ENCODE data around the gene FHIP2A.

GRCh38 chr10:114773197-114773532 lies 48.4 kb upstream of the FHIP2A start:
- TF ChIP-seq ZBTB7A (tag by site-specific recombination; IDR thresholded peaks at IDR 0.05; ENCODE audit: low read depth) (no peak), ZBTB17 (tag by site-specific recombination; IDR thresholded peaks at IDR 0.05) (no peak), ZBTB8A (tag by site-specific recombination; IDR thresholded peaks at IDR 0.05) (no peak), ZFHX2 (tag by site-specific recombination; conservative IDR thresholded peaks at IDR 0.05) (no peak), ZNF513 (tag by site-specific recombination; IDR thresholded peaks at IDR 0.05) (no peak), ZNF76 (tag by site-specific recombination; IDR thresholded peaks at IDR 0.05; ENCODE audit: borderline replicate concordance, low read depth) (no peak), ZNF121 (tag by site-specific recombination; IDR thresholded peaks at IDR 0.05) (no peak), ZNF548 (tag by site-specific recombination; IDR thresholded peaks at IDR 0.05) (no peak), CTCF (tag by site-specific recombination; IDR thresholded peaks at IDR 0.05) (no peak), TRIM28 (IDR thresholded peaks at IDR 0.05; ENCODE audit: borderline replicate concordance, low read length) (no peak)

Measured in HEK293 (cell line).